ENCODE results near the gene USP8. TPM values are rescaled to one million over a fixed set of nuclear protein-coding genes. Genes with fewer than 3 reads are reported as not detected.

The USP8 gene
- total and polyA plus RNA-seq, 2 of the 4 experiments (the other 2 are of a cell fraction) = 25.4 to 52.2 TPM

DNA sequence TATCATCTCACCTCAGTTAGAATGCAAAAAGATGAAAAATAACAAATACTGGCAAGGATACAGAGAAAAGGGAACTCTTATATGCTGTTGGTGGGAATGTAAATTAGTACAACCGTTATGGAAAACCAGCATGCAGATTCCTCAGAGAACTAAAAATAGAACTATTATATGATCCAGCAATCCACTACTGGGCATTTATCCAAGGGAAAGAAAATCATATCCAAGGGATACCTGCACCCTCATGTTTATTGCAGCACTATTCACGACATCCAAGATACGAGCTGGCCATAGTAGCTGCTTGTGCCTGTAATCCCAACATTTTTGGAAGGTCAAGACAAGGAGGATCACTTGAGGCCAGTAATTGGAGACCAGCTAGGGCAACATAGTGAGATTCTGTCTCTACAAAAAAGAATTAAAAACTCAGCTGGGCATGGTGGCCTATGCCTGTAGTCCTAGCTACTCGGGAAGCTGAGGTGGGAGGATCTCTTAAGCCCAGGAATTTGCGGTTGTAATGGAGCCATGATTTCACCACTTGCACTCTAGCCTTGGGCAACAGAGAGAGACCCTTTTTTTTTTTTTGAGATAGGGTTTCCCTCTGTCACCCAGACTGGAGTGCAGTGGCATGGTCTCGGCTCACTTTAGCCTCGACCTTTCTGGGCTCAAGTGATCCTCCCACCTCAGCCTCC is 95.7 kb downstream of the USP8 start:
- in situ Hi-C loops (cut with MboI; ENCODE audit: low sequenced_read_pairs) (no loop called here), intact Hi-C loops (cut with micrococcal nuclease) (no loop called here), dilution Hi-C loops (cut with HindIII; ENCODE audit: low sequenced_read_pairs, unreplicated experiment) (no loop called here)
- H2AFZ ChIP-seq (replicated peaks; ENCODE audit: low read length, poor library complexity) = peak overlapping the region; percentile 51
- TF ChIP-seq POLR2A (IDR thresholded peaks at IDR 0.05; ENCODE audit: low read depth, low read length) = no peak
- TF ChIP-seq CHD1 (IDR thresholded peaks at IDR 0.05; ENCODE audit: low read depth, low read length) = no peak
- TF ChIP-seq, protein P1, sequence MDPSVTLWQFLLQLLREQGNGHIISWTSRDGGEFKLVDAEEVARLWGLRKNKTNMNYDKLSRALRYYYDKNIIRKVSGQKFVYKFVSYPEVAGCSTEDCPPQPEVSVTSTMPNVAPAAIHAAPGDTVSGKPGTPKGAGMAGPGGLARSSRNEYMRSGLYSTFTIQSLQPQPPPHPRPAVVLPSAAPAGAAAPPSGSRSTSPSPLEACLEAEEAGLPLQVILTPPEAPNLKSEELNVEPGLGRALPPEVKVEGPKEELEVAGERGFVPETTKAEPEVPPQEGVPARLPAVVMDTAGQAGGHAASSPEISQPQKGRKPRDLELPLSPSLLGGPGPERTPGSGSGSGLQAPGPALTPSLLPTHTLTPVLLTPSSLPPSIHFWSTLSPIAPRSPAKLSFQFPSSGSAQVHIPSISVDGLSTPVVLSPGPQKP (IDR thresholded peaks at IDR 0.05; ENCODE audit: borderline replicate concordance, low read depth, low read length) = no peak
- TF ChIP-seq MAZ (IDR thresholded peaks at IDR 0.05; ENCODE audit: borderline replicate concordance, low read depth, low read length) = no peak
- no peak for TF ChIP-seq BHLHE40 (IDR thresholded peaks at IDR 0.05; ENCODE audit: low read depth, low read length)
- TF ChIP-seq CTCF (conservative IDR thresholded peaks at IDR 0.05; ENCODE audit: low read depth, low read length) = no peak
- no peak for TF ChIP-seq RFX5 (IDR thresholded peaks at IDR 0.05; ENCODE audit: low read depth, low read length)
- no peak for TF ChIP-seq NFE2L2 (IDR thresholded peaks at IDR 0.05; ENCODE audit: low read depth, low read length)
- no peak for TF ChIP-seq MAFK (IDR thresholded peaks at IDR 0.05; ENCODE audit: low read depth, low read length)
- no peak for TF ChIP-seq RCOR1 (IDR thresholded peaks at IDR 0.05; ENCODE audit: insufficient replicate concordance, low read length)
- TF ChIP-seq MXI1 (IDR thresholded peaks at IDR 0.05; ENCODE audit: borderline replicate concordance, low read depth, low read length) = no peak
- TF ChIP-seq RAD21 (IDR thresholded peaks at IDR 0.05; ENCODE audit: low read length) = no peak
- no peak for TF ChIP-seq SMC3 (IDR thresholded peaks at IDR 0.05; ENCODE audit: low read depth, low read length)
- TF ChIP-seq FOS (IDR thresholded peaks at IDR 0.05; ENCODE audit: low read depth, low read length) = no peak
- no peak for TF ChIP-seq USF2 (IDR thresholded peaks at IDR 0.05; ENCODE audit: low read depth, low read length)
- no peak for TF ChIP-seq CEBPB (IDR thresholded peaks at IDR 0.05; ENCODE audit: low read depth, low read length)
- H3K9ac ChIP-seq (ENCODE audit: low read depth, low read length) = no peak overlapping the region
- WGBS, 2 experiments (ENCODE audit: extremely low coverage in 2 of 2, insufficient read length in 1 of 2) = no CpG with 5 or more reads among the region's 7 CpGs
- H4K8ac ChIP-seq (ENCODE audit: low read depth in 2 of 2, low read length in 2 of 2) = no peak overlapping the region
- H2AK5ac ChIP-seq (ENCODE audit: low read depth, low read length) = no peak overlapping the region
- no peak for ATAC-seq (ENCODE audit: low read depth)
- no peaks in the 10 kb centered on the region for H3K4me1 ChIP-seq (ENCODE audit: control insufficient read depth, insufficient read depth, low read length)
- H3K56ac ChIP-seq (ENCODE audit: extremely low read depth, insufficient read depth, low read length) = no peak overlapping the region
- no peak overlapping the region for H2BK120ac ChIP-seq (ENCODE audit: low read depth, low read length)
- H3K27me3 ChIP-seq (ENCODE audit: control insufficient read depth, insufficient read depth, low read length) = peaks cover 1% of the 10 kb centered on the region; the same call in 1 of the 2 replicates
- H3K36me3 ChIP-seq (ENCODE audit: control insufficient read depth, insufficient read depth, low read length) = no peaks in the 10 kb centered on the region
- no peak overlapping the region for H4K91ac ChIP-seq (ENCODE audit: insufficient read depth, low read depth, low read length)
- no peak overlapping the region for H4K5ac ChIP-seq (ENCODE audit: low read depth, low read length)
- peak; percentile 11 for DNase-seq
- no TSS peak for BruUV-seq (replicated peaks)
- POLR2A ChIA-PET (ENCODE audit: unreplicated experiment) = no interaction called here
- no peak overlapping the region for H2BK15ac ChIP-seq (ENCODE audit: low read depth, low read length)
- no peaks in the 10 kb centered on the region for H3K79me1 ChIP-seq (ENCODE audit: low read depth in 1 of 2, low read length in 2 of 2)
- H3K18ac ChIP-seq (ENCODE audit: low read depth, low read length) = no peak overlapping the region
- no peak overlapping the region for H3K14ac ChIP-seq (replicated peaks; ENCODE audit: low read depth, low read length)
- H3K9me1 ChIP-seq (ENCODE audit: insufficient read depth, low read length) = no peaks in the 10 kb centered on the region
- no peak overlapping the region for H3K4me2 ChIP-seq (ENCODE audit: low read depth, low read length)
- H4K20me1 ChIP-seq (ENCODE audit: insufficient read depth, low read length) = no peaks in the 10 kb centered on the region
- CTCF ChIA-PET = no interaction called here
- no peak overlapping the region for H2BK20ac ChIP-seq (ENCODE audit: low read depth, low read length)
- H2AK9ac ChIP-seq (replicated peaks; ENCODE audit: low read depth, low read length, poor library complexity) = no peak overlapping the region
- H3K9me3 ChIP-seq (ENCODE audit: control insufficient read depth, insufficient read depth, low read length) = no peaks in the 10 kb centered on the region
- H2BK5ac ChIP-seq (ENCODE audit: low read depth, low read length, poor library complexity, severe bottlenecking) = no peak overlapping the region
- H3K27ac ChIP-seq (ENCODE audit: insufficient read depth, low read length) = no peak overlapping the region
- H3K23ac ChIP-seq (ENCODE audit: low read depth, low read length) = no peak overlapping the region
- H3K4ac ChIP-seq (ENCODE audit: low read depth, low read length) = no peak overlapping the region
- H3K4me3 ChIP-seq (ENCODE audit: insufficient read depth, low read depth, low read length) = no peak overlapping the region
